Left ventricle myocardium inferior (tissue), 1 donor: Measurements from ENCODE around the gene ERC1. TPM values are rescaled to one million over a fixed set of nuclear protein-coding genes. Genes with fewer than 3 reads are reported as not detected.

Experiments used
- DNase-seq: peaks from one replicate; pipeline ENCODE4 v3.0.0-alpha.2; 2020
- H3K27ac ChIP-seq: fragments of 200-600 bp; replicated peaks from 2 replicates; pipeline ENCODE4 v1.8.0; 2021
- H3K27me3 ChIP-seq: fragments of 200-600 bp; 2 replicates; pipeline ENCODE4 v1.8.0; 2021; ENCODE audit warnings: low read depth
- H3K36me3 ChIP-seq: fragments of 200-600 bp; 2 replicates; pipeline ENCODE4 v1.8.0; 2021
- H3K4me1 ChIP-seq: fragments of 200-600 bp; 2 replicates; pipeline ENCODE4 v1.8.0; 2021
- H3K4me3 ChIP-seq: fragments of 200-600 bp; 2 replicates; pipeline ENCODE4 v1.8.0; 2021; ENCODE audit warnings: mild to moderate bottlenecking, moderate library complexity
- H3K9me3 ChIP-seq: fragments of 200-600 bp; replicated peaks from 2 replicates; pipeline ENCODE4 v1.8.0; 2021
- intact Hi-C: fragments of 100-400 bp; cut with micrococcal nuclease; formaldehyde crosslinking; loops from one replicate; pipeline ENCODE4 v1.11.0; 2022
- total RNA-seq: library from RNA; stranded (reverse); fragmentation: NEBNext Ultra II Directional; extraction: Animal tissue kit (Norgen Biotek cat#: 25700); gene quantifications from one replicate; pipeline ENCODE4 v1.2.1, GENCODE V29; 2021
- TF ChIP-seq, protein P1 (sequence below): fragments of 200-600 bp; IDR thresholded peaks from 2 replicates; pipeline ENCODE4 v1.8.0; 2021; ENCODE audit warnings: antibody characterized with exemption, mild to moderate bottlenecking, borderline replicate concordance
- donor health status: DM: no; HTN: yes; CAD: no; lungs with severe emphysema.

Gene ERC1
- total RNA-seq, 1 donor from 2014 or later = 50.8 TPM

DNA sequence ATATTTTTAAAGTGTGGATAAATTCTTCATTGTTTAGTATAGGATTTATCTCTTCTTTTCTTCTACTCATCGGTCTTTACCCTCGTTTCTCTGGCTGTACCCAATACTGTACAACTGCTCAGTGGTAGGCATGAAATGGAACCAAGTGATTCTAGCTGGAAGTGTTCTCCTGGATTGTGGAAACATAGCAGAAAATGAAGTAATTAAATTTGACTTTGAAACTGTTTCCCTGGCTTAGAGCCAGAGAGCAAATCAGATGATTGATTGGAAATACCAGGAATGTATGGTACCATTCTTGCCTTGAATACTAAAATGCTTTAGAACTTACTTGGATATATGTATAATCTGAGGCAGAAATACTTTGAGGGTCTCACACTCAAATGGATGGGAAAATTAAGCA lies 292.3 kb downstream of the ERC1 start:
- Histone ChIP-seq H3K36me3 (no peaks in the 10 kb centered on the region), H3K27ac (peak overlapping the region; percentile 67), H3K4me1 (peaks cover 15% of the 10 kb centered on the region), H3K4me3 (no peak overlapping the region), H3K27me3 (no peaks in the 10 kb centered on the region), H3K9me3 (no peaks in the 10 kb centered on the region)
- intact Hi-C loops = no loop called here
- TF ChIP-seq, protein P1, sequence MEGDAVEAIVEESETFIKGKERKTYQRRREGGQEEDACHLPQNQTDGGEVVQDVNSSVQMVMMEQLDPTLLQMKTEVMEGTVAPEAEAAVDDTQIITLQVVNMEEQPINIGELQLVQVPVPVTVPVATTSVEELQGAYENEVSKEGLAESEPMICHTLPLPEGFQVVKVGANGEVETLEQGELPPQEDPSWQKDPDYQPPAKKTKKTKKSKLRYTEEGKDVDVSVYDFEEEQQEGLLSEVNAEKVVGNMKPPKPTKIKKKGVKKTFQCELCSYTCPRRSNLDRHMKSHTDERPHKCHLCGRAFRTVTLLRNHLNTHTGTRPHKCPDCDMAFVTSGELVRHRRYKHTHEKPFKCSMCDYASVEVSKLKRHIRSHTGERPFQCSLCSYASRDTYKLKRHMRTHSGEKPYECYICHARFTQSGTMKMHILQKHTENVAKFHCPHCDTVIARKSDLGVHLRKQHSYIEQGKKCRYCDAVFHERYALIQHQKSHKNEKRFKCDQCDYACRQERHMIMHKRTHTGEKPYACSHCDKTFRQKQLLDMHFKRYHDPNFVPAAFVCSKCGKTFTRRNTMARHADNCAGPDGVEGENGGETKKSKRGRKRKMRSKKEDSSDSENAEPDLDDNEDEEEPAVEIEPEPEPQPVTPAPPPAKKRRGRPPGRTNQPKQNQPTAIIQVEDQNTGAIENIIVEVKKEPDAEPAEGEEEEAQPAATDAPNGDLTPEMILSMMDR = no peak
- DNase-seq = no peak

DNA sequence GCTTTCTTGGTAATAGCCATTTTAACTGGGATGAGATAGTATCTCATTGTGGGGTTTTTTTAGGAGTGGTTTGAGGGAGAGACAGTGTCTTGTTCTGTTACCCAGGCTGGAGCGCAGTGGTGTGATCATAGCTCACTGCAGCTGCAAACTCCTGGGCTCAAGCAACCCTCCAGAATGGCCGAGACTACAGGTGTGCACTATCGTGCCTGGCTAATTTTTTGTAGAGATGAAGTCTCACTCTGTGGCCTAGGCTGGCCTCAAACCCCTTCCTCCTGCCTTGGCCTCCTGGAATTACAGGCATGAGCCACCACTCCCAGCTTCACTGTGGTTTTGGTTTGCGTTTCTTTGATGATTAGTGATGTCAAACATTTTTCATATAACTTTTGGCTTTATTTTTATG lies 293.6 kb downstream of the ERC1 start:
- H3K36me3 ChIP-seq = no peaks in the 10 kb centered on the region
- DNase-seq = no peak
- intact Hi-C loops = no loop called here
- no peak overlapping the region for H3K4me3 ChIP-seq
- H3K27ac ChIP-seq = no peak overlapping the region
- TF ChIP-seq, protein P1 = no peak
- no peaks in the 10 kb centered on the region for H3K27me3 ChIP-seq
- peaks cover 13% of the 10 kb centered on the region for H3K4me1 ChIP-seq
- H3K9me3 ChIP-seq = no peaks in the 10 kb centered on the region

DNA sequence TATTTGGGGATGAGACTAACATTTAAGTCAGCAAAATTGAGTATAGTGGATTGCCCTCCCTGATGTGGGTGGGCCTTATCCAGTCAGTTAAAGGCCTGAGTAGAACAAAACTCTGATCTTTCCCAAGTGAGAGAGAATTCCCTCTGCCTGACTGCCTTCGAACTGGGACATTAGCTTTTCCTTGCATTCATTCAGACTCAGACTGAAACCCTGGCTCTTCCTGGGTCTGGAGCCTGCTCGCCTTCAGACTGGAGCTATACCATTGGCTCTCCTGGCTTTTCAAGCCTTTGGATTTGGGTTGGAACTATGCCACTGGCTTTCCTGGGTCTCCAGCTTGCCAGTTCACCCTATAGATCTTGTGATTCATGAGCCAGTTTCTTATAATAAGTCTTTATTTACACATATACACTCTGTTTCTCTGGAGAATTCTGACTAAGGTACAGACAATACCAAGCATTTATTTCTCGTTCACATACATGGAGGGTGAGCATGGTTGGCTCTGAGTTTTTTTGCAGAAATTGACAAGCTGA lies 296.5 kb downstream of the ERC1 start:
- TF ChIP-seq, protein P1 = no peak
- Histone ChIP-seq H3K27ac (no peak overlapping the region), H3K4me3 (no peak overlapping the region), H3K9me3 (no peaks in the 10 kb centered on the region), H3K4me1 (peaks cover 8% of the 10 kb centered on the region), H3K36me3 (peaks cover 15% of the 10 kb centered on the region), H3K27me3 (no peaks in the 10 kb centered on the region)
- intact Hi-C loops = no loop called here
- no peak for DNase-seq

- H3K9me3 ChIP-seq = no peaks in the 10 kb centered on the region
- H3K4me1 ChIP-seq = peaks cover 8% of the 10 kb centered on the region
- H3K36me3 ChIP-seq = peaks cover 15% of the 10 kb centered on the region
- intact Hi-C loops = no loop called here
- H3K27ac ChIP-seq = no peak overlapping the region
- no peaks in the 10 kb centered on the region for H3K27me3 ChIP-seq
- TF ChIP-seq, protein P1 = no peak
- H3K4me3 ChIP-seq = no peak overlapping the region
- DNase-seq = no peak
Observed at GRCh38 chr12:1288333-1288732, 297.3 kb downstream of the ERC1 start.

DNA sequence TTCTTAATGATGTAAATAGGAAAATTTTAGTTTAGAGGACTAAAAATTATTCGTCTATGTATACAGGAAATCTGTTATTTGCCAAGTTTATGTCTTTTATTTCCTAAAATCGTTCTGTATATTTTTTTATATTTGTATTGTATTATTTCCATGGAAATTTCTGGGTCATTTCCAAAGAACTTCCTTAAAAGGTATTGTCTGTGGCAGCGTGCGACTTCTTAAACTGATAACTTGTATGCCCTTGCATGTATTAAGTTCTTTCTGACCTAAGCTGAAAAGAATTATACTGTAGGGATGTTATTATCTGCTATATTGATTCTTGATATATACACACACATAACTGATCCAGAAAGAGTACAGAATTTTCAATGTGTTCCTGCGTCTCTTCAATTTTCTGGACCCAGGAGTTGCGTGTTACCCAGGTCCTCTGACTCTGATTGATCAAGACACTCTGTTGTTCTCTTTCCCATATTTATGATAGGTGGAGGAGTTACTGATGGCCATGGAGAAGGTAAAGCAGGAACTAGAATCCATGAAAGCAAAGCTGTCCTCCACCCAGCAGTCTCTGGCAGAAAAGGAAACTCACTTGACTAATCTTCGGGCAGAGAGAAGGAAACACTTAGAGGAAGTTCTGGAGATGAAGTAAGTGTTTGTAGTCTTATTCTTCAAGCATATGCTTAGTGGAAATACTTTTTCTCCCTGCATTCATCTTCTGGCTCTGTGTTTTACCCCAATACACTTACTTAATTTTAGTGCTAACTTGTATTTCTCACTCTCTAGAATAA lies 298.5 kb downstream of the ERC1 start:
- no peak for DNase-seq
- intact Hi-C loops = no loop called here
- Histone ChIP-seq H3K27ac (peak overlapping the region; percentile 21), H3K4me1 (peaks cover 8% of the 10 kb centered on the region), H3K36me3 (peaks cover 18% of the 10 kb centered on the region), H3K27me3 (no peaks in the 10 kb centered on the region), H3K4me3 (no peak overlapping the region), H3K9me3 (no peaks in the 10 kb centered on the region)
- TF ChIP-seq, protein P1 = no peak
